GM18508 (cell line): Measurements from ENCODE around the gene SQSTM1.

Source experiments
- ATAC-seq: cut with Tn5 transposase; IDR thresholded peaks from one replicate; pipeline ENCODE4 v1.9.1; 2021; ENCODE audit warnings: moderate number of reproducible peaks; ENCODE audit not compliant: insufficient read depth, unreplicated experiment

The SQSTM1 gene

GRCh38 chr5:179841621-179842020 lies 20.9 kb downstream of the SQSTM1 start:
- ATAC-seq: no peak

- no peak for ATAC-seq
These were observed 32.4 kb downstream of the SQSTM1 start for GRCh38 chr5:179852993-179853547.

GRCh38 chr5:179854356-179854755 lies 33.7 kb downstream of the SQSTM1 start:
- no peak for ATAC-seq

- ATAC-seq: no peak
These were observed 37.5 kb downstream of the SQSTM1 start for GRCh38 chr5:179858241-179858585.

- peak; percentile 90 for ATAC-seq
These were observed 38.1 kb downstream of the SQSTM1 start, which contains the start of gene MRNIP for GRCh38 chr5:179858586-179859427. MRNIP (minus strand) TSS chr5:179858817; CDS start chr5:179858796, 21 bp downstream.

GRCh38 chr5:179860301-179860700 lies 39.6 kb downstream of the SQSTM1 start:
- no peak for ATAC-seq

- no peak for ATAC-seq
These were observed 41.6 kb downstream of the SQSTM1 start for GRCh38 chr5:179862296-179862695.

- ATAC-seq: no peak
These were observed 42.2 kb downstream of the SQSTM1 start for GRCh38 chr5:179862891-179863290.

- ATAC-seq: no peak
These were observed 42.9 kb downstream of the SQSTM1 start for GRCh38 chr5:179863449-179864085.

GRCh38 chr5:179864686-179865085 lies 44.0 kb downstream of the SQSTM1 start:
- no peak for ATAC-seq

GRCh38 chr5:179865491-179866240 lies 45.0 kb downstream of the SQSTM1 start:
- ATAC-seq: no peak

- ATAC-seq: no peak
These were observed 45.8 kb downstream of the SQSTM1 start for GRCh38 chr5:179866241-179867078.

GRCh38 chr5:179867079-179867465 lies 46.4 kb downstream of the SQSTM1 start:
- ATAC-seq: no peak

- ATAC-seq: no peak
These were observed 46.8 kb downstream of the SQSTM1 start for GRCh38 chr5:179867476-179867875.

GRCh38 chr5:179868541-179868940 lies 47.8 kb downstream of the SQSTM1 start:
- no peak for ATAC-seq

GRCh38 chr5:179869101-179869500 lies 48.4 kb downstream of the SQSTM1 start:
- ATAC-seq: no peak

GRCh38 chr5:179869641-179870402 lies 49.1 kb downstream of the SQSTM1 start:
- no peak for ATAC-seq

- no peak for ATAC-seq
These were observed 49.7 kb downstream of the SQSTM1 start for GRCh38 chr5:179870403-179870903.

GRCh38 chr5:179870952-179871351 lies 50.2 kb downstream of the SQSTM1 start:
- no peak for ATAC-seq
